ENCODE results near the gene ABCA13.

- TF ChIP-seq CTCF (conservative IDR thresholded peaks at IDR 0.05; ENCODE audit: low read length) (no peak), EZH2phosphoT487 (IDR thresholded peaks at IDR 0.05; ENCODE audit: borderline replicate concordance) (no peak)
Measured at GRCh38 chr7:48691788-48692187, 520.5 kb downstream of the ABCA13 start.

Measured in Loucy (cell line).